ENCODE data around the gene CD84.

GRCh38 chr1:160520582-160520981, 58.7 kb downstream of the CD84 start:
- TF ChIP-seq POLR2AphosphoS5 (IDR thresholded peaks at IDR 0.05; ENCODE audit: low read depth, low read length) (no peak), SIN3A (IDR thresholded peaks at IDR 0.05; ENCODE audit: borderline replicate concordance, insufficient read depth, low read length) (no peak), REST (IDR thresholded peaks at IDR 0.05; ENCODE audit: insufficient read depth in 1 of 2, low read depth in 2 of 2, low read length in 2 of 2) (no peak), TAF1 (IDR thresholded peaks at IDR 0.05; ENCODE audit: borderline replicate concordance, insufficient read depth, low read length) (no peak)
